Measurements from ENCODE around the gene CHI3L1.

The CHI3L1 gene

GRCh38 chr1:203219171-203219570 lies 32.7 kb upstream of the CHI3L1 start:
- no peak overlapping the region for H3K9ac ChIP-seq

GRCh38 chr1:203217668-203218067 lies 31.2 kb upstream of the CHI3L1 start:
- Histone ChIP-seq H3K36me3 (ENCODE audit: insufficient read depth) (no peaks in the 10 kb centered on the region), H3K4me3 (IDR thresholded peaks at IDR 0.05; ENCODE audit: insufficient read depth, low read depth, low read length) (no peak overlapping the region), H3K9ac (no peak overlapping the region), H3K4me1 (ENCODE audit: low read depth, poor library complexity, severe bottlenecking) (no peaks in the 10 kb centered on the region), H3K4me2 (no peak overlapping the region), H3K79me2 (ENCODE audit: insufficient read depth, low read depth) (no peaks in the 10 kb centered on the region), H4K20me1 (ENCODE audit: insufficient read depth) (no peaks in the 10 kb centered on the region), H2AFZ (ENCODE audit: low read depth) (no peak overlapping the region), H3K27me3 (ENCODE audit: insufficient read depth, low read depth) (no peaks in the 10 kb centered on the region; the same call in 1 of the 2 replicates), H3K27ac (no peak overlapping the region)
- no peak for TF ChIP-seq CTCF (conservative IDR thresholded peaks at IDR 0.05; ENCODE audit: low read depth, low read length)

More at GRCh38 chr1:203219171-203219570, 32.7 kb upstream of the CHI3L1 start:
- Histone ChIP-seq H4K20me1 (ENCODE audit: insufficient read depth) (no peaks in the 10 kb centered on the region), H3K4me3 (IDR thresholded peaks at IDR 0.05; ENCODE audit: insufficient read depth, low read depth, low read length) (no peak overlapping the region), H3K27ac (no peak overlapping the region), H3K27me3 (ENCODE audit: insufficient read depth, low read depth) (no peaks in the 10 kb centered on the region; the same call in 1 of the 2 replicates), H3K36me3 (ENCODE audit: insufficient read depth) (no peaks in the 10 kb centered on the region), H3K4me1 (ENCODE audit: low read depth, poor library complexity, severe bottlenecking) (no peaks in the 10 kb centered on the region), H3K79me2 (ENCODE audit: insufficient read depth, low read depth) (no peaks in the 10 kb centered on the region), H3K4me2 (no peak overlapping the region), H2AFZ (ENCODE audit: low read depth) (no peak overlapping the region)
- no peak for TF ChIP-seq CTCF (conservative IDR thresholded peaks at IDR 0.05; ENCODE audit: low read depth, low read length)

- Histone ChIP-seq H3K4me2 (no peak overlapping the region), H3K4me3 (IDR thresholded peaks at IDR 0.05; ENCODE audit: insufficient read depth, low read depth, low read length) (no peak overlapping the region), H3K27ac (no peak overlapping the region), H3K9ac (no peak overlapping the region), H3K36me3 (ENCODE audit: insufficient read depth) (no peaks in the 10 kb centered on the region), H4K20me1 (ENCODE audit: insufficient read depth) (no peaks in the 10 kb centered on the region), H2AFZ (ENCODE audit: low read depth) (no peak overlapping the region), H3K79me2 (ENCODE audit: insufficient read depth, low read depth) (no peaks in the 10 kb centered on the region), H3K27me3 (ENCODE audit: insufficient read depth, low read depth) (no peaks in the 10 kb centered on the region; the same call in 1 of the 2 replicates), H3K4me1 (ENCODE audit: low read depth, poor library complexity, severe bottlenecking) (no peaks in the 10 kb centered on the region)
- TF ChIP-seq CTCF (conservative IDR thresholded peaks at IDR 0.05; ENCODE audit: low read depth, low read length), result no peak
Measured at GRCh38 chr1:203217139-203217655, 30.7 kb upstream of the CHI3L1 start.

GRCh38 chr1:203216274-203217138 lies 30.0 kb upstream of the CHI3L1 start:
- H3K4me3 ChIP-seq (IDR thresholded peaks at IDR 0.05; ENCODE audit: insufficient read depth, low read depth, low read length), result no peak overlapping the region
- H3K4me2 ChIP-seq, result no peak overlapping the region; the same call in 1 of the 2 replicates
- H2AFZ ChIP-seq (ENCODE audit: low read depth), result no peak overlapping the region
- H3K79me2 ChIP-seq (ENCODE audit: insufficient read depth, low read depth), result no peaks in the 10 kb centered on the region
- H3K36me3 ChIP-seq (ENCODE audit: insufficient read depth), result no peaks in the 10 kb centered on the region
- H3K27ac ChIP-seq, result no peak overlapping the region
- H3K27me3 ChIP-seq (ENCODE audit: insufficient read depth, low read depth), result no peaks in the 10 kb centered on the region; the same call in 1 of the 2 replicates
- TF ChIP-seq CTCF (conservative IDR thresholded peaks at IDR 0.05; ENCODE audit: low read depth, low read length), result peak; percentile 98
- H4K20me1 ChIP-seq (ENCODE audit: insufficient read depth), result no peaks in the 10 kb centered on the region
- no peak overlapping the region for H3K9ac ChIP-seq
- H3K4me1 ChIP-seq (ENCODE audit: low read depth, poor library complexity, severe bottlenecking), result no peaks in the 10 kb centered on the region
